ENCODE data around the gene FAM78A.

The FAM78A gene

DNA sequence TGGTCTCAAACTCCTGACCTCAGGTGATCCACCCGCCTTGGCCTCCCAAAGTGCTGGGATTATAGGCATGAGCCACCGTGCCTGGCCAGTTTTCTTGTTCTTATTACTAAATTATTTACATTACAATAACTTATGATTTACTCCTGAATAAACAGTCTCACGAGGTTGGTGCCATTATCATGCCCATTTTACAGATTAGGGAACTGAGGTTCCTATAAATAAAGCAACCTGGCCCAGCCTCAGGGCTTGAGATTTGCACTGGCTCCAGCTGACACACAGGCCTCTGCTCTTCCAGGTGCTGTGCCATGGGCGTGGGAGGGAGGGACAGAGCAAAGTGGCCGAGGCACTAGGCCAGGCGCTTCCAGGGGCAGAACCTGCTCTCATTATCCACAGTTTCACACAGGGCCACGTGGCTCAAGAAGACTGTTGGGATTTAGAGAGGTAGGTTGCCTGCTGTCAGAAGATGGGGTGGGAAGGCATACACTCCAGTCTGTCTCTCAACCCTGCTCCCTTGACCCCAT lies 15.5 kb upstream of the FAM78A start:
- H3K27me3 ChIP-seq (ENCODE audit: control insufficient read depth in 2 of 2, insufficient read depth in 2 of 2, low read length in 2 of 2) = no peaks in the 10 kb centered on the region
- H3K9ac ChIP-seq (ENCODE audit: low read depth in 1 of 2, low read length in 2 of 2) = no peak overlapping the region
- H3K36me3 ChIP-seq (ENCODE audit: control insufficient read depth in 2 of 2, insufficient read depth in 2 of 2, low read length in 2 of 2) = no peaks in the 10 kb centered on the region
- H3K27ac ChIP-seq (ENCODE audit: low read depth in 2 of 2, low read length in 2 of 2) = no peak overlapping the region
- no peaks in the 10 kb centered on the region for H3K9me3 ChIP-seq (ENCODE audit: control insufficient read depth in 2 of 2, low read length in 2 of 2)
- H3K4me1 ChIP-seq (ENCODE audit: control insufficient read depth in 2 of 2, insufficient read depth in 2 of 2, low read length in 2 of 2) = peaks cover 0 to 3% of the 10 kb centered on the region in 2 donors
- H3K4me3 ChIP-seq (ENCODE audit: low read length in 2 of 2) = no peak overlapping the region

DNA sequence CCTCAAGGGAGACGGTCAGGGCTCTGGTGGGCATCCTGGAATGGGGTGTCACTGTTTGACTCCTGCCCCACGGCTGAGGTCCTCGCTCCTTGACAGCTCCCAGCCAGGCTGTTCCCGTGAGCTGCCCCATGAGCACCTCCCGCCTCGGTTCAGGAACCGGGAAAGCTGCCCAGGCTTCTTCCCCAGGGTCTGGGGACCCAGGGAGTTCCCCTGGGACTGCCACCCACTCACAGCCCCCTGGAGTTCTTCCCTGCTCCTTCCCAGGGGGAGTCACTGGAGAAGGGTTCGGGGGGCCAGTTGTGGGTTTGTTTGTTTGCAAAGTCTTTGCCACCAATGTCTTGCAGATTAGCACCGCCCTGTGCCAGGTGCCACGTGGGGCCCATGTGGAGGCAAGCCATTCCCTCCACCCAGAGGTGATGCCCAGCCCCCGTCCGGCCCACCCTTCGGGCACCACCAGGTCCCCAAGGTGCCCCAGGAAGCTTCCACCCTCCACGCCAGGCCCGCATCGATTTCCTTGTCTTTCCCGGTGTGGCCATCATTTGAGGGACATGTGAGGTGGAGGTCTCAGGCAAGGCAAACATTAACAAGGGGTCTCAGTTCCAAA lies 14.6 kb upstream of the FAM78A start:
- Histone ChIP-seq H3K4me3 (ENCODE audit: low read length in 2 of 2) (peak overlapping the region in 1 of 2 donors; percentile 57), H3K4me1 (ENCODE audit: control insufficient read depth in 2 of 2, insufficient read depth in 2 of 2, low read length in 2 of 2) (peaks cover 0 to 3% of the 10 kb centered on the region in 2 donors), H3K36me3 (ENCODE audit: control insufficient read depth in 2 of 2, insufficient read depth in 2 of 2, low read length in 2 of 2) (no peaks in the 10 kb centered on the region), H3K9ac (ENCODE audit: low read depth in 1 of 2, low read length in 2 of 2) (peak overlapping the region in 1 of 2 donors; percentile 56), H3K27me3 (ENCODE audit: control insufficient read depth in 2 of 2, insufficient read depth in 2 of 2, low read length in 2 of 2) (no peaks in the 10 kb centered on the region), H3K27ac (ENCODE audit: low read depth in 2 of 2, low read length in 2 of 2) (no peak overlapping the region), H3K9me3 (ENCODE audit: control insufficient read depth in 2 of 2, low read length in 2 of 2) (no peaks in the 10 kb centered on the region)

DNA sequence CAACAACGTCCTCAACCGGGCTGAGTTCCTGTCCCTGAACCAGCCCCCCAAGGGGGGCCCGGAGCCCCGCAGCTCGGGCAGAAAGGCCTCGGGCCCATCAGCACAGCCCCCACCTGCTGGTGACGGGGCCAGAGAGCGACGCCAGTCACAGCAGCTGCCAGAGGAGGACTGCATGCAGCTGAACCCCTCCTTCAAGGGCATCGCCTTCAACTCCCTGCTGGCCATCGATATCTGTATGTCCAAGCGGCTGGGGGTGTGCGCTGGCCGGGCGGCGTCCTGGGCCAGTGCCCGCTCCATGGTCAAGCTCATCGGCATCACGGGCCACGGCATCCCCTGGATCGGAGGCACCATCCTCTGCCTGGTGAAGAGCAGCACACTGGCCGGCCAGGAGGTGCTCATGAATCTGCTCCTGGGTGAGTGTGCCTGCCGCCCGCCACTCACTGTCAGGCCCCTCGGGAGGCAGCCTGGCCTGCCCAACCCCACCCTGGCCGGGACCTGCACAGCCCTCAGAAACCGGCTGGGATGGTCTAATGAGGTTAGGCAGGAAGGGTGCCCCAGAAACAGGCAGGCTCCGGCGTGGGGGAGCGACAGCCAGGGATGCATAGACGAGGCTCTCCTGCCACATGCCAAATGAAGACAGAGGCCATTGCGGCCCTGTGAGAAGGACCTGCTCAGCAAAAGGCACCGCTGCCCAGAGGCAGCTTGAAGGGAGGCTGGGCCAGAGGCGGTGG lies 13.9 kb upstream of the FAM78A start:
- Histone ChIP-seq H3K9me3 (ENCODE audit: control insufficient read depth in 2 of 2, low read length in 2 of 2) (no peaks in the 10 kb centered on the region), H3K36me3 (ENCODE audit: control insufficient read depth in 2 of 2, insufficient read depth in 2 of 2, low read length in 2 of 2) (no peaks in the 10 kb centered on the region), H3K4me3 (ENCODE audit: low read length in 2 of 2) (peak overlapping the region; percentile 56 to 57), H3K4me1 (ENCODE audit: control insufficient read depth in 2 of 2, insufficient read depth in 2 of 2, low read length in 2 of 2) (peaks cover 0 to 3% of the 10 kb centered on the region in 2 donors), H3K27ac (ENCODE audit: low read depth in 2 of 2, low read length in 2 of 2) (peak overlapping the region in 1 of 2 donors; percentile 32), H3K27me3 (ENCODE audit: control insufficient read depth in 2 of 2, insufficient read depth in 2 of 2, low read length in 2 of 2) (no peaks in the 10 kb centered on the region), H3K9ac (ENCODE audit: low read depth in 1 of 2, low read length in 2 of 2) (peak overlapping the region; percentile 34 to 56)

DNA sequence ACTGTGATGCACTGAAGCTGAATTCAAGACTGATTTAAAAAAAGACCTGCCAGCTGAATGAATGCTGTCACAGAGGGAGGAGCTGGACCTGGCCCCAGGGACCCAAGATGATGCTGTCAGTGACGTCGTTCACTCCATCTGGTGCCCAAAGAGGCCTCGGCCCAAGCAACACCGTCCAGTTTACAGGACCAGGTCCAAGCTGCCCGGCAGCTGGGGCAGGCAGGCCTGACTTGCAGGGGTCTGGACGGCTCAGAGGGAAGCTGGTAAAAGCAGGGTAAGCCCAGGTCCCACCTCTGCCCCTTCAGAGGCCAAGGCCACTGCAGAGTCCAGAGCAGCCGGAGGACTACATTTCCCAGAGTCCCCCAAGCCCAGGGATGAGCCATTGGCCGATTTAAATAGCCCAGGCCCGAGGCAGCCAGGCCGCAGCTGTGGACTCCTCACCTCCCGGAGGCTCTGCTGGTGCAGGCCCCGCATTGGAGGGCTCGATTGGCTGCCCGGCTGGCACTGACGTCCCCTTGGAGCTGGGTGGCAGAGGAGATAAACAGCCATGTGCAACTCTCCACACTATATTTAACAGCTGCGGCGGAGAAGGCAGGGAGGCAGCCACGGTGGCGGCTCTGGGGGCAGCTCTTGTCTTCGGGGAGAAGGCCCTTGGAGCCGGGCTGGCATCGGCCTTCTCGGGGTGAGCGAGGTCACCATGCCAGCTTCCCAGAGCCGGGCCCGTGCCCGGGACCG lies 13.2 kb upstream of the FAM78A start, which contains the start of gene PLPP7:
Gene PLPP7 (plus strand): TSS at position 423 of the 735 bp plus-strand sequence. CDS start 275 bp downstream, at position 698.
- Histone ChIP-seq H3K36me3 (ENCODE audit: control insufficient read depth in 2 of 2, insufficient read depth in 2 of 2, low read length in 2 of 2) (no peaks in the 10 kb centered on the region), H3K4me1 (ENCODE audit: control insufficient read depth in 2 of 2, insufficient read depth in 2 of 2, low read length in 2 of 2) (peaks cover 0 to 3% of the 10 kb centered on the region in 2 donors), H3K27me3 (ENCODE audit: control insufficient read depth in 2 of 2, insufficient read depth in 2 of 2, low read length in 2 of 2) (no peaks in the 10 kb centered on the region), H3K27ac (ENCODE audit: low read depth in 2 of 2, low read length in 2 of 2) (peak within 1 kb of the TSS in 1 of 2 donors; percentile 32), H3K4me3 (ENCODE audit: low read length in 2 of 2) (peak within 1 kb of the TSS; percentile 56 to 57), H3K9me3 (ENCODE audit: control insufficient read depth in 2 of 2, low read length in 2 of 2) (no peaks in the 10 kb centered on the region), H3K9ac (ENCODE audit: low read depth in 1 of 2, low read length in 2 of 2) (peak within 1 kb of the TSS; percentile 34 to 56)

DNA sequence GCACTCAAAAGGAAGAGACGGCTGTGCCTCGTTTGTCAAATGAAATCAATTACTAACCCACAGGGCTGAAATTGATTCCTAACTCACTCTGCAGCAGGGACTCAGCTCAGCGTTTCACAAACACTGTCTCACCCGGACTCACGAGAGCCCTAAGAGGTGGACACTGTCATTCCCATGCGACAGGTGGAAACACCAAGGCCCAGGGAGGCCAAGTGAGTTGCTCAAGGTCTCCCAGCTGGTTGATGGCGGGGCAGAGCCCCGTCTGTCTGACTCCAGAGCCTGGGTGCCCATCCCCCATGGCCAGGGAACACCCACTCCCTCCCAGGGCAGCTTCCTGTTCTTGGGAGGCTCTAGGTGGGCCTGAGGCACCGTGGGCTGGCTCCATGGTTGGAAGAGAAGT lies 11.9 kb upstream of the FAM78A start:
- no peak overlapping the region for H3K9ac ChIP-seq (ENCODE audit: low read depth in 1 of 2, low read length in 2 of 2)
- no peaks in the 10 kb centered on the region for H3K9me3 ChIP-seq (ENCODE audit: control insufficient read depth in 2 of 2, low read length in 2 of 2)
- no peaks in the 10 kb centered on the region for H3K27me3 ChIP-seq (ENCODE audit: control insufficient read depth in 2 of 2, insufficient read depth in 2 of 2, low read length in 2 of 2)
- no peaks in the 10 kb centered on the region for H3K36me3 ChIP-seq (ENCODE audit: control insufficient read depth in 2 of 2, insufficient read depth in 2 of 2, low read length in 2 of 2)
- no peak overlapping the region for H3K4me3 ChIP-seq (ENCODE audit: low read length in 2 of 2)
- H3K4me1 ChIP-seq (ENCODE audit: control insufficient read depth in 2 of 2, insufficient read depth in 2 of 2, low read length in 2 of 2) = peaks cover 0 to 3% of the 10 kb centered on the region in 2 donors
- H3K27ac ChIP-seq (ENCODE audit: low read depth in 2 of 2, low read length in 2 of 2) = no peak overlapping the region

DNA sequence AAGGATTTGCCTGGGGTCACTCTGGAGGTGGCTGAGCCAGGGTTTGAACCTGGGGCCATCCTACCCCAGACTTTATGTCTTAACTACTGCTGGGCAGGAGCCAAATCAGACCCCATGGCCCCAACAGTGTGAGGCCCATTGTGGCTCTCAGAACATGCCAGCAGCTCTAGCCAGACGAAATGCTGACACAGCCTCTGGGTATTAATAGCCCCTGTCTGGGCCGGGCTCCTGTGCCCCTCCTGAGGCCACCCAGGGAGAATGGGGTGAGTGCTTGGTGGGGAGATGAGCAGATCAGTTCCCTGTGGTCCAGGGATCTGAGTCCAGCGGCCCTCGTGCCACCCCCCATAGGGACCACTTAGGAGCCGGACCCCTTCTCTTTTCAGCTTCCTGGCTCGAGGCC lies 11.0 kb upstream of the FAM78A start:
- H3K36me3 ChIP-seq (ENCODE audit: control insufficient read depth in 2 of 2, insufficient read depth in 2 of 2, low read length in 2 of 2) = no peaks in the 10 kb centered on the region
- no peaks in the 10 kb centered on the region for H3K9me3 ChIP-seq (ENCODE audit: control insufficient read depth in 2 of 2, low read length in 2 of 2)
- peaks cover 0 to 2% of the 10 kb centered on the region in 2 donors for H3K4me1 ChIP-seq (ENCODE audit: control insufficient read depth in 2 of 2, insufficient read depth in 2 of 2, low read length in 2 of 2)
- H3K9ac ChIP-seq (ENCODE audit: low read depth in 1 of 2, low read length in 2 of 2) = peak overlapping the region in 1 of 2 donors; percentile 24
- no peak overlapping the region for H3K4me3 ChIP-seq (ENCODE audit: low read length in 2 of 2)
- no peak overlapping the region for H3K27ac ChIP-seq (ENCODE audit: low read depth in 2 of 2, low read length in 2 of 2)
- peaks cover under 1 to 1% of the 10 kb centered on the region in 2 donors for H3K27me3 ChIP-seq (ENCODE audit: control insufficient read depth in 2 of 2, insufficient read depth in 2 of 2, low read length in 2 of 2)

DNA sequence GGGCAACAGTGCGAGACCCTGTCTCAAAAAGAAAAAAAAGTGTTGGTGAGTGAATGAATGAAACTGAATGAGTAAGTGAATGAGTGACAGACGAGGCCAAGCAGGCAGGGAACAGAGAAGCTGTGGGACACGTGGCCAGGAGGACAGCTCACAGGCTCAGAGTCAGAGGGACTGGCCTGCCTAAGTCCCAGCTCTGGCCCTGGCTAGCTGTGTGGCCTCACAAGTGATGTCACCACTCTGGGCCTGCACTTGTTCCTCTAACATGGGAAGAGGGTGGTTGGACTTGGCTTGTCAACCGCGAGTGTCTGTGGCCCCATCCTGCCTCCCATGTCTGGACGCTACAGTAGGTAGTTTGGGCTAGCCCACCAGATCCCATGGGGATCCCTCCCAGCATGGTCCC lies 8.5 kb upstream of the FAM78A start:
- H3K27ac ChIP-seq (ENCODE audit: low read depth in 2 of 2, low read length in 2 of 2) = no peak overlapping the region
- H3K9me3 ChIP-seq (ENCODE audit: control insufficient read depth in 2 of 2, low read length in 2 of 2) = no peaks in the 10 kb centered on the region
- no peaks in the 10 kb centered on the region for H3K36me3 ChIP-seq (ENCODE audit: control insufficient read depth in 2 of 2, insufficient read depth in 2 of 2, low read length in 2 of 2)
- no peak overlapping the region for H3K4me3 ChIP-seq (ENCODE audit: low read length in 2 of 2)
- peaks cover 18 to 19% of the 10 kb centered on the region in 2 donors for H3K27me3 ChIP-seq (ENCODE audit: control insufficient read depth in 2 of 2, insufficient read depth in 2 of 2, low read length in 2 of 2)
- H3K4me1 ChIP-seq (ENCODE audit: control insufficient read depth in 2 of 2, insufficient read depth in 2 of 2, low read length in 2 of 2) = no peaks in the 10 kb centered on the region
- no peak overlapping the region for H3K9ac ChIP-seq (ENCODE audit: low read depth in 1 of 2, low read length in 2 of 2)

DNA sequence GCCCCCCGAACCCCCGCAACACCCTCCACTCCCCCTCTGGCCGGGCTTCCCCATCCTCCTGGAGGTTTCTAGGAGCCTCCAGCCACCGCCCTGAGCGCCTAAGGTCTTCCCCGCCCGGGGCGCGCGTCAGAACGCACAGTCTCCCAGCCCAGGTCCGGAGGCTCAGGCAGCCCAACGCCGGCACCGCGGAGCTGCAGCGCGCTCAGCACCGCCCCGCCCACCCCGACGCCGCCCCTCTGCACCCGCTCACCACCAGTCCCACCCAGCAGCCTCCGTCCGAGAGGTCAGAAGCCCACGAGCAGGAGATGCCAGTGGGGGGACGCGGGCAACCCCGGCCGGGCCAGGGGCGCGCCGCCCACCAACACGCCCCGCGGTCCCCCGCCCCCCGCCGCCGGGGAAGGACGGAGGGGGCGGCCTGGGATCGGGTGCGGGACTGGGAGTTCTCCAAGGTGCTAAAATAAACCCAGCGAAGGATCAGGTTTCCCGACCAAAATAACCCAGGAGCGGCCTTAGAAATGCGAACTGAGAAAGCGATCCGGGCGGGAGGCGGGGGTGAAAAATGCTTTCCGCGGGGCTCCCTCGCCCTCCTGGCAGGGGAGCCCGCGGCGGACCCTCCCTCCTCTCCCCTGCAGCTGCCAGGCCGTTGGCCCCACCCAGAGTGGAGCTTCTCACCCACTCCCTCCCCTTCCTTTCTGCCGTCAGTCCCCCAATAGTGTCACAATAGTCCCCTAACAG lies 6.5 kb upstream of the FAM78A start:
- Histone ChIP-seq H3K9me3 (ENCODE audit: control insufficient read depth in 2 of 2, low read length in 2 of 2) (no peaks in the 10 kb centered on the region), H3K36me3 (ENCODE audit: control insufficient read depth in 2 of 2, insufficient read depth in 2 of 2, low read length in 2 of 2) (no peaks in the 10 kb centered on the region), H3K27me3 (ENCODE audit: control insufficient read depth in 2 of 2, insufficient read depth in 2 of 2, low read length in 2 of 2) (peaks cover 18 to 21% of the 10 kb centered on the region in 2 donors), H3K4me3 (ENCODE audit: low read length in 2 of 2) (no peak overlapping the region), H3K4me1 (ENCODE audit: control insufficient read depth in 2 of 2, insufficient read depth in 2 of 2, low read length in 2 of 2) (peaks cover 7% of the 10 kb centered on the region in 2 donors), H3K9ac (ENCODE audit: low read depth in 1 of 2, low read length in 2 of 2) (no peak overlapping the region), H3K27ac (ENCODE audit: low read depth in 2 of 2, low read length in 2 of 2) (no peak overlapping the region)

DNA sequence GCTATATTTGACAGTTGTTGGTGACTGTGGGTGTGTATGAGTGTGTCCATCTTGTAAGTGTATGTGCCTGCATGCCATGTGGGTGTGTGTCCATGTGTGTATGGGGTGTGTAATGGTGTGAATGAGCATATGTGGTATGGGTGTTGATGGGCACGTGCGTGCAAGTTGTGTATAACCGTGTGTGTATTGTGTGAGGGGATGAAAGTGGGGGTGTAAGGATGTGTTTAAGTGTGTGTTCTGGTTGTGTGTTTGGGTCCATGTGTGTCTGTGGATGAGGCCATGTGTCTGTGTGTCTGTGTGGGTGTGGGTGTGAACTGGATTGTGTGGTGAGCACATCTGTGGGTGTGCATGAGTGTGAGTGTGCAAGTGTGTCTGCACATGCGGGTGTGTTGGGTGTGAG lies 5.9 kb upstream of the FAM78A start:
- Histone ChIP-seq H3K27ac (ENCODE audit: low read depth in 2 of 2, low read length in 2 of 2) (no peak overlapping the region), H3K4me1 (ENCODE audit: control insufficient read depth in 2 of 2, insufficient read depth in 2 of 2, low read length in 2 of 2) (peaks cover 7% of the 10 kb centered on the region in 2 donors), H3K9me3 (ENCODE audit: control insufficient read depth in 2 of 2, low read length in 2 of 2) (no peaks in the 10 kb centered on the region), H3K9ac (ENCODE audit: low read depth in 1 of 2, low read length in 2 of 2) (no peak overlapping the region), H3K4me3 (ENCODE audit: low read length in 2 of 2) (no peak overlapping the region), H3K36me3 (ENCODE audit: control insufficient read depth in 2 of 2, insufficient read depth in 2 of 2, low read length in 2 of 2) (no peaks in the 10 kb centered on the region), H3K27me3 (ENCODE audit: control insufficient read depth in 2 of 2, insufficient read depth in 2 of 2, low read length in 2 of 2) (peaks cover 18 to 21% of the 10 kb centered on the region in 2 donors)
